Upper lobe of right lung (tissue), 1 donor: ENCODE measurements around the gene OTOF. TPM values are rescaled to one million over a fixed set of nuclear protein-coding genes. Genes with fewer than 3 reads are reported as not detected.

Experiments used
- ATAC-seq: fragments of 200-7000 bp; cut with Tn5 transposase; one replicate; pipeline ENCODE4 v1.9.1; 2020; ENCODE audit warnings: mild to moderate bottlenecking, moderate library complexity
- DNase-seq: peaks from one replicate; pipeline ENCODE4 v3.0.0-alpha.2; 2020
- H3K27ac ChIP-seq: fragments of 200-600 bp; one replicate; pipeline ENCODE4 v1.8.0; 2022
- H3K27me3 ChIP-seq: fragments of 200-600 bp; one replicate; pipeline ENCODE4 v1.8.0; 2022; ENCODE audit warnings: mild to moderate bottlenecking
- H3K36me3 ChIP-seq: fragments of 200-600 bp; one replicate; pipeline ENCODE4 v1.8.0; 2022
- H3K4me1 ChIP-seq: fragments of 200-600 bp; one replicate; pipeline ENCODE4 v1.8.0; 2022
- H3K4me3 ChIP-seq: fragments of 200-600 bp; one replicate; pipeline ENCODE4 v1.8.0; 2022; ENCODE audit warnings: mild to moderate bottlenecking
- H3K9me3 ChIP-seq: fragments of 200-600 bp; one replicate; pipeline ENCODE4 v1.8.0; 2022
- CTCF ChIP-seq: fragments of 200-600 bp; IDR thresholded peaks from one replicate; pipeline ENCODE4 v1.8.0; 2022; ENCODE audit warnings: antibody characterized with exemption
- intact Hi-C: fragments of 100-400 bp; cut with DNase I; formaldehyde crosslinking; loops from one replicate; pipeline ENCODE4 v1.11.0; 2022
- total RNA-seq: library from RNA; stranded (reverse); fragmentation: NEBNext Ultra II Directional; extraction: Animal tissue kit (Norgen Biotek cat#: 25700); gene quantifications from one replicate; pipeline ENCODE4 v1.2.1, GENCODE V29; 2021
- donor health status: DM: no; HTN: yes; CAD: no; lungs with severe emphysema.

The OTOF gene
- total RNA-seq, 1 donor from 2014 or later: 0.69 TPM

- ATAC-seq (peak; percentile 97), DNase-seq (peak; percentile 92)
- intact Hi-C loops: no loop called here
- H3K27ac ChIP-seq: no peak overlapping the region
- no peaks in the 10 kb centered on the region for H3K36me3 ChIP-seq
- no peaks in the 10 kb centered on the region for H3K27me3 ChIP-seq
- TF ChIP-seq CTCF: peak; percentile 83
- H3K4me3 ChIP-seq: peak overlapping the region; percentile 47
- peaks cover 11% of the 10 kb centered on the region for H3K4me1 ChIP-seq
- no peaks in the 10 kb centered on the region for H3K9me3 ChIP-seq
These were observed 25.4 kb upstream of the OTOF start for GRCh38 chr2:26503231-26503880.

GRCh38 chr2:26500406-26500805, 22.5 kb upstream of the OTOF start:
- intact Hi-C loops: no loop called here
- H3K27ac ChIP-seq: no peak overlapping the region
- H3K9me3 ChIP-seq: no peaks in the 10 kb centered on the region
- ATAC-seq (no peak), DNase-seq (no peak)
- H3K4me3 ChIP-seq: no peak overlapping the region
- H3K27me3 ChIP-seq: no peaks in the 10 kb centered on the region
- no peaks in the 10 kb centered on the region for H3K36me3 ChIP-seq
- TF ChIP-seq CTCF: no peak
- peaks cover 19% of the 10 kb centered on the region for H3K4me1 ChIP-seq

DNA sequence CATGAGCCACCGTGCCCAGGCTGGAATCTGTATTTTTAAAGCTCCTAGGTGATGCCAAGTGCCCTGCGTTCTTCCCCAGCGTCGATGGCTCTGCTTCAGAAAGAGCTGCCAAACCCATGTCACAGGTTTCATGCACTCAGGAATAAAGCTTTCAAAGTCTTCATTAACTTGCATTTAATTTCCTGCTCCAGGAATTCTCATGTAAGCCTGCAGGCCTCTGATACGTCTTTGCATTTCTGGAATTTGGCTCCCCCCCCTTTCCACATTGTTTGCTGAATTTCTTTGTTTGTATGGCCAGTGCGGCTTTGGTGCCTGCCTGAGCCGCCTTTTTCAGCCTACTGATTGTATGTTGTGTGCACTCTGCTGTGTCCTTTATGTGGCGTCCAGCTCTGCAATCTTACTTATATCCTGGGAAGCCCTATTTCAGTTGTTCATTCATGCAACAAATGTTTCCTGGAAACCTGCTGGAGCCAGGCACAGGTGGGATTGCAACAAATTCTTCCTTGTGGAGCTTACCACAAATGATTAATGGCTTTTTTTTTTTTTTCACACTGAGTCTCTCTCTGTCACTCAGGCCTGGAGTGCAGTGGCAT, 17.9 kb upstream of the OTOF start:
- intact Hi-C loops: no loop called here
- Histone ChIP-seq H3K27me3 (no peaks in the 10 kb centered on the region), H3K36me3 (no peaks in the 10 kb centered on the region), H3K9me3 (no peaks in the 10 kb centered on the region), H3K4me1 (peaks cover 9% of the 10 kb centered on the region), H3K27ac (no peak overlapping the region), H3K4me3 (no peak overlapping the region)
- ATAC-seq (no peak), DNase-seq (no peak)
- TF ChIP-seq CTCF: no peak

DNA sequence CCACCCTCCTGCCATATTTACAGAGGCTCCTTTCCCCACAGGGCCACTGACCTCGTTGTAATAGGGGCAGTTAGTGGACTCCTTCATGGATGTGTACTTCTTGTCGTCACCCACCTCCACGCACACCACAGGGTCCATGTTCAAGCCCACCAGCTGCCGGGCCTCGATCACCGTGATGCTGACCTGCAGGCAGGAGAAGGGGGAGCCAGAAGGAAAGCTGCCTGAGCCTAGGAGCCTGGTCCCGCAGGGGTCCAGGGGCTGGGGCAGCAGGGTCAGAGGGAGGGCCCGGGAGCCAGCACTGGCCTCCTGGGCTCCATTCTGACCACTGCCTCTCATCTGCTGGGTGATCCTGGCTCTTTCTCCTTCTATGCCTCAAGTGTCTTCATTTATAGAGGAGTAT, 17.0 kb upstream of the OTOF start:
- Histone ChIP-seq H3K9me3 (no peaks in the 10 kb centered on the region), H3K4me3 (no peak overlapping the region), H3K27me3 (no peaks in the 10 kb centered on the region), H3K36me3 (no peaks in the 10 kb centered on the region), H3K27ac (no peak overlapping the region), H3K4me1 (peaks cover 9% of the 10 kb centered on the region)
- no peak for TF ChIP-seq CTCF
- intact Hi-C loops: no loop called here
- DNase-seq: no peak
- ATAC-seq: no peak

DNA sequence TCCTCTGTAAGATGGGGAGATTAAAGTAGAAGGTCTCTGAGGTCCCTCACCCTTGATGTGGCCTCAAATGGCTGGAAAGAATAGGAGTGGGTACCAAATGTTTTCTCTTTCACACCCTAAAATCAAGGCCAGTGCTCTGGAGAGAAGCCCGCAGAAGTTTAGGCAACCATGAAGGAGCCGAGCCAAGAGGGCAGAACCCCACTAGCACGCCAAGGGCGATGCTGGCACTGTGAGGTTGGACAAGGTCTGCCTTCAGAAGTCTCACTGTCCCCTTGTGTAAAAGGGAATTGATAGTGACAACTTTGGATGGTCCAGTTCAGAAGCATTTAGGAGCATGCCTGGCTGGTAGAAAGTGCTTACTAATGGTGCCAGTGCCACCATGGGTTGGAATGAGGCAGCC, 16.3 kb upstream of the OTOF start:
- Histone ChIP-seq H3K4me1 (peaks cover 9% of the 10 kb centered on the region), H3K36me3 (no peaks in the 10 kb centered on the region), H3K27me3 (no peaks in the 10 kb centered on the region), H3K4me3 (no peak overlapping the region), H3K27ac (no peak overlapping the region), H3K9me3 (no peaks in the 10 kb centered on the region)
- intact Hi-C loops: no loop called here
- TF ChIP-seq CTCF: no peak
- DNase-seq: no peak
- ATAC-seq: no peak
